ENCODE results near the gene MGAT5B. TPM values are rescaled to one million over a fixed set of nuclear protein-coding genes. Genes with fewer than 3 reads are reported as not detected.
"Not testable (repeated sequence)": the region's sequence is repeated elsewhere in the genome, so short reads cannot be mapped to it uniquely, and the experiment has no call there.

The MGAT5B gene
- total and polyA plus RNA-seq, 3 experiments from 2014 or later = 0.17 to 0.46 (median 0.40) TPM

GRCh38 chr17:76966486-76967181 is 98.4 kb downstream of the MGAT5B start:
- POLR2A ChIA-PET = no interaction called here
- Histone ChIP-seq H3K27me3 (ENCODE audit: insufficient read depth, low read length, poor library complexity, severe bottlenecking) (no peaks in the 10 kb centered on the region), H3K9me3 (ENCODE audit: low read length) (no peaks in the 10 kb centered on the region), H3K4me1 (ENCODE audit: insufficient read depth, low read length) (peaks cover 10% of the 10 kb centered on the region), H3K27ac (ENCODE audit: low read depth, low read length) (no peak overlapping the region), H3K36me3 (ENCODE audit: insufficient read depth, low read length) (no peaks in the 10 kb centered on the region), H3K4me3 (ENCODE audit: low read length) (no peak overlapping the region)
- Mint-ChIP-seq H3K27ac (no peak overlapping the region), H3K9me3 (no peaks in the 10 kb centered on the region), H3K27me3 (peaks cover 6 to 15% of the 10 kb centered on the region in 2 donors), H3K36me3 (no peaks in the 10 kb centered on the region), H3K4me1 (peaks cover 17 to 23% (median 21%) of the 10 kb centered on the region in 3 donors), H3K4me3 (peak overlapping the region in 1 of 7 donors; percentile 59)
- DNase-seq = no peak
- CTCF ChIA-PET = no interaction called here

- peaks cover 6 to 15% of the 10 kb centered on the region in 2 donors for H3K27me3 Mint-ChIP-seq
- peak overlapping the region in 1 of 8 donors; percentile 77 for H3K27ac Mint-ChIP-seq
- no peaks in the 10 kb centered on the region for H3K9me3 ChIP-seq (ENCODE audit: low read length)
- no peak overlapping the region for H3K27ac ChIP-seq (ENCODE audit: low read depth, low read length)
- no peaks in the 10 kb centered on the region for H3K9me3 Mint-ChIP-seq
- H3K36me3 ChIP-seq (ENCODE audit: insufficient read depth, low read length) = no peaks in the 10 kb centered on the region
- H3K4me1 ChIP-seq (ENCODE audit: insufficient read depth, low read length) = peaks cover 10% of the 10 kb centered on the region
- H3K36me3 Mint-ChIP-seq = no peaks in the 10 kb centered on the region
- no peaks in the 10 kb centered on the region for H3K27me3 ChIP-seq (ENCODE audit: insufficient read depth, low read length, poor library complexity, severe bottlenecking)
- peak overlapping the region in 4 of 7 donors; percentile 13 to 84 (median 52) for H3K4me3 Mint-ChIP-seq
- ChIA-PET POLR2A (interaction anchor here (0.6 kb wide), 1 partner anchor 144 kb away, joined by 3 read pairs; no protein-coding TSS in a partner anchor), CTCF (no interaction called here)
- peaks cover 17 to 23% (median 21%) of the 10 kb centered on the region in 3 donors for H3K4me1 Mint-ChIP-seq
- DNase-seq = no peak
- no peak overlapping the region for H3K4me3 ChIP-seq (ENCODE audit: low read length)
These were observed 99.6 kb downstream of the MGAT5B start for GRCh38 chr17:76967762-76968161.

DNA sequence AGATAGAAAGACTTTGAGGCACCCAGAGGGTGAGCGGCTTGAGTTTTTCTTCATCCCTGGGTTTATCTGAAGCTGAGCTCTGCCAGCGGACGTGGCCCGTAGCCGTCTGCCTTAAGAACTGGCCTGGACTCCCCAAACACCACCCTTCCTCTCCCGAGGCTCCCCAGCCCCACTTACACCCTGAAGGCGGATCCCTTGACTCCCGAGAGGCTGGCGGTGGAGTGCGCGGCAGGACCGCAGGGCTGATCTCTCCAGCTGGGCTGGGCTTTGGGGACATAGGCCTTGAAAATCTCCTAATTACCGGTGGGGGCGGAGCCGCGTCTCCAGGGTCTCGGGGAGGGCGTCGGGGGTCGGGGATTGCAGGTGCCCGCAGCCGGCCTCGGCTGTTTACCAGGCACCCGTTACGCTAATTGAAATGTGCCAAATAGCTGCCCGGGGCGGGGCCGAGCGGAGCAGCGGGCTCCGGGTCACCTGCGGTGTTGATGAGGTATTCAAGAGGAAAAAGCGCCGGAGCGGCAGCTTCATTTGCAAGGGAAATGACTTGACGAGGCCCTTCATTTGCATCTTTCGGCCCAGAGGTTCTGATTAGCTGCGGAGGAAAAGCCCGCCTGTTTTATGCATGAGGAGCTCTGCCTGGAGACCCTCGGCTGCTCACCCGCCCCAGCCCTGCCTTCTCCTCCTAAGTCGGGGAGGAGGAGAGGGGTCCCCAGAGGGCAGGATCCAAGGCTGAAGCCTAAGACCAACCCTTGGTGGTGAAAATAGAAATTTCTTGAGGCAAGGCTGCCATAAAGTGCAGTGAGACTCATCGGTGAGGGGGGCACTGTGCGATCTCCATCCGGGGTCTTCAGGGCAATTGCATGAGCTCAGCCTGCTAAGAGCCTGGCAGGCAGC is 100.7 kb downstream of the MGAT5B start:
- Histone ChIP-seq H3K36me3 (ENCODE audit: insufficient read depth, low read length) (no peaks in the 10 kb centered on the region), H3K4me3 (ENCODE audit: low read length) (peak overlapping the region; percentile 68), H3K4me1 (ENCODE audit: insufficient read depth, low read length) (peaks cover 10% of the 10 kb centered on the region), H3K9me3 (ENCODE audit: low read length) (no peaks in the 10 kb centered on the region), H3K27ac (ENCODE audit: low read depth, low read length) (no peak overlapping the region), H3K27me3 (ENCODE audit: insufficient read depth, low read length, poor library complexity, severe bottlenecking) (no peaks in the 10 kb centered on the region)
- H3K27me3 Mint-ChIP-seq = peaks cover 3 to 17% of the 10 kb centered on the region in 2 donors
- peak overlapping the region; percentile 82 to 92 (median 84) for H3K4me3 Mint-ChIP-seq
- no peaks in the 10 kb centered on the region for H3K9me3 Mint-ChIP-seq
- ChIA-PET POLR2A (interaction anchor here (0.7 kb wide), 1 partner anchor 23 kb away, joined by 3 read pairs; no protein-coding TSS in a partner anchor), CTCF (interaction anchor here (0.6 to 1.7 kb wide), 8 partner anchors 15 to 100 kb away, joined by 3 to 9 read pairs (median 4); partner anchors contain the start of gene MGAT5B)
- H3K27ac Mint-ChIP-seq = peak overlapping the region; percentile 13 to 82 (median 54)
- DNase-seq = peak; percentile 12 to 72 (median 31)
- H3K36me3 Mint-ChIP-seq = peaks cover 0 to 3% (median 0%) of the 10 kb centered on the region in 3 donors
- peaks cover 17 to 23% (median 21%) of the 10 kb centered on the region in 3 donors for H3K4me1 Mint-ChIP-seq

- Histone ChIP-seq H3K27me3 (ENCODE audit: insufficient read depth, low read length, poor library complexity, severe bottlenecking) (no peaks in the 10 kb centered on the region), H3K27ac (ENCODE audit: low read depth, low read length) (no peak overlapping the region), H3K9me3 (ENCODE audit: low read length) (no peaks in the 10 kb centered on the region), H3K36me3 (ENCODE audit: insufficient read depth, low read length) (no peaks in the 10 kb centered on the region), H3K4me3 (ENCODE audit: low read length) (peak overlapping the region; percentile 68), H3K4me1 (ENCODE audit: insufficient read depth, low read length) (peaks cover 10% of the 10 kb centered on the region)
- peaks cover 0 to 3% (median 0%) of the 10 kb centered on the region in 3 donors for H3K36me3 Mint-ChIP-seq
- peak overlapping the region; percentile 82 to 92 (median 84) for H3K4me3 Mint-ChIP-seq
- peak in 1 of 5 donors; percentile 10 for DNase-seq
- POLR2A ChIA-PET = interaction anchor here (0.7 kb wide), 1 partner anchor 22 kb away, joined by 3 read pairs; no protein-coding TSS in a partner anchor
- peaks cover 3 to 17% of the 10 kb centered on the region in 2 donors for H3K27me3 Mint-ChIP-seq
- peak overlapping the region in 7 of 8 donors; percentile 13 to 63 (median 52) for H3K27ac Mint-ChIP-seq
- H3K4me1 Mint-ChIP-seq = peaks cover 17 to 23% (median 21%) of the 10 kb centered on the region in 3 donors
- no peaks in the 10 kb centered on the region for H3K9me3 Mint-ChIP-seq
- CTCF ChIA-PET = interaction anchor here (0.6 to 1.7 kb wide), 8 partner anchors 13 to 101 kb away, joined by 3 to 9 read pairs (median 4); partner anchors contain the start of gene MGAT5B
These were observed 101.5 kb downstream of the MGAT5B start for GRCh38 chr17:76969598-76970172.

GRCh38 chr17:76970228-76970627 is 102.0 kb downstream of the MGAT5B start:
- peaks cover 3 to 17% of the 10 kb centered on the region in 2 donors for H3K27me3 Mint-ChIP-seq
- H3K36me3 Mint-ChIP-seq; H3K9me3 Mint-ChIP-seq; H3K27me3 ChIP-seq (ENCODE audit: insufficient read depth, low read length, poor library complexity, severe bottlenecking); H3K4me3 ChIP-seq (ENCODE audit: low read length); H3K36me3 ChIP-seq (ENCODE audit: insufficient read depth, low read length); H3K4me1 ChIP-seq (ENCODE audit: insufficient read depth, low read length); H3K9me3 ChIP-seq (ENCODE audit: low read length); POLR2A ChIA-PET; H3K27ac ChIP-seq (ENCODE audit: low read depth, low read length); DNase-seq: not testable (repeated sequence)
- peak overlapping the region in 5 of 7 donors; percentile 27 to 87 (median 74) for H3K4me3 Mint-ChIP-seq
- H3K4me1 Mint-ChIP-seq = peaks cover 17 to 23% (median 21%) of the 10 kb centered on the region in 3 donors
- CTCF ChIA-PET = interaction anchor here (0.7 to 1.7 kb wide), 4 partner anchors 14 to 102 kb away, joined by 3 to 5 read pairs (median 4); partner anchors contain the start of gene MGAT5B
- peak overlapping the region in 3 of 8 donors; percentile 14 to 74 (median 52) for H3K27ac Mint-ChIP-seq

GRCh38 chr17:76972046-76972641 is 103.9 kb downstream of the MGAT5B start:
- Mint-ChIP-seq H3K36me3 (peaks cover 0 to 3% (median 2%) of the 10 kb centered on the region in 3 donors), H3K9me3 (peaks cover 0 to 2% (median 0%) of the 10 kb centered on the region in 5 donors), H3K27me3 (peaks cover 3 to 17% of the 10 kb centered on the region in 2 donors), H3K4me1 (peaks cover 17 to 23% (median 21%) of the 10 kb centered on the region in 3 donors), H3K27ac (no peak overlapping the region), H3K4me3 (no peak overlapping the region)
- Histone ChIP-seq H3K27ac (ENCODE audit: low read depth, low read length) (no peak overlapping the region), H3K27me3 (ENCODE audit: insufficient read depth, low read length, poor library complexity, severe bottlenecking) (no peaks in the 10 kb centered on the region), H3K9me3 (ENCODE audit: low read length) (no peaks in the 10 kb centered on the region), H3K4me3 (ENCODE audit: low read length) (no peak overlapping the region), H3K36me3 (ENCODE audit: insufficient read depth, low read length) (no peaks in the 10 kb centered on the region), H3K4me1 (ENCODE audit: insufficient read depth, low read length) (peaks cover 10% of the 10 kb centered on the region)
- ChIA-PET CTCF (interaction anchor here (0.9 to 1.0 kb wide), 2 partner anchors 18 to 26 kb away, joined by 3 to 4 read pairs; no protein-coding TSS in a partner anchor), POLR2A (no interaction called here)
- no peak for DNase-seq

DNA sequence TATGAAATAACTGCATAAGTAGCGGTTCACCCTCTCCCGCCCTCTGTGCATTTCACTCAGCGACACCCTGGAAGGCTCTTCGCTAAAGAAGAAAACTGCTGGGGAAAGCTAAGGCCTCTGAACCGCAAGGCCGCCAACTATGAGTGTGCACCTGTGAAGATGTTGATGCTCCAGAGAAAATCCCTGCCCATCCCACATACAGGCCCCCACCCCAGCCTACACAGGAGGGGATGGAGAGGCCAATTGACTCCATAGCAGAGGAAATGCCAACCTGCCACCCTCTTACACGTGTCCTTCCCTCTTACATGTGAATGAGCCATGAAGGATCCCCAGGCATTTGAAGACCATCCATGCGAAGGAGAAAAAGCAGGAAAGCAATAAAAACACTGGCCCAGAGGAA is 104.8 kb downstream of the MGAT5B start:
- Histone ChIP-seq H3K36me3 (ENCODE audit: insufficient read depth, low read length) (no peaks in the 10 kb centered on the region), H3K27ac (ENCODE audit: low read depth, low read length) (no peak overlapping the region), H3K4me3 (ENCODE audit: low read length) (no peak overlapping the region), H3K27me3 (ENCODE audit: insufficient read depth, low read length, poor library complexity, severe bottlenecking) (no peaks in the 10 kb centered on the region), H3K9me3 (ENCODE audit: low read length) (no peaks in the 10 kb centered on the region), H3K4me1 (ENCODE audit: insufficient read depth, low read length) (peaks cover 10% of the 10 kb centered on the region)
- peaks cover 3 to 17% of the 10 kb centered on the region in 2 donors for H3K27me3 Mint-ChIP-seq
- no peak overlapping the region for H3K4me3 Mint-ChIP-seq
- DNase-seq = no peak
- no peak overlapping the region for H3K27ac Mint-ChIP-seq
- peaks cover 0 to 2% (median 0%) of the 10 kb centered on the region in 5 donors for H3K9me3 Mint-ChIP-seq
- peaks cover 17 to 21% (median 20%) of the 10 kb centered on the region in 3 donors for H3K4me1 Mint-ChIP-seq
- CTCF ChIA-PET = interaction anchor here (0.8 to 1.1 kb wide), 2 partner anchors 83 to 114 kb away, joined by 3 to 4 read pairs; no protein-coding TSS in a partner anchor
- H3K36me3 Mint-ChIP-seq = peaks cover 0 to 6% (median 2%) of the 10 kb centered on the region in 3 donors
- POLR2A ChIA-PET = no interaction called here
